ENCODE results near the gene ARID1B. TPM values are rescaled to one million over a fixed set of nuclear protein-coding genes. Genes with fewer than 3 reads are reported as not detected.

Gene ARID1B
- total RNA-seq, 1 experiment from 2014 or later: 35.6 TPM

GRCh38 chr6:156980948-156981347 lies 203.8 kb downstream of the ARID1B start:
- no peak for DNase-seq (ENCODE audit: low read depth, low spot score)
- ATAC-seq: no peak
- no peak for TF ChIP-seq CTCF (IDR thresholded peaks at IDR 0.05 in 2 of 3, conservative IDR thresholded peaks at IDR 0.05 in 1 of 3; ENCODE audit: borderline replicate concordance in 1 of 3, insufficient read depth in 1 of 3, low read depth in 2 of 3, low read length in 2 of 3)
- no peak for TF ChIP-seq EGR1 (IDR thresholded peaks at IDR 0.05; ENCODE audit: low read depth)
- no peak for TF ChIP-seq JUND (IDR thresholded peaks at IDR 0.05)
- TF ChIP-seq FOSL1 (IDR thresholded peaks at IDR 0.05; ENCODE audit: low read depth): no peak
- Histone ChIP-seq H3K9me2 (ENCODE audit: insufficient read depth) (no peaks in the 10 kb centered on the region), H3K27me3 (ENCODE audit: insufficient read depth, low read length) (no peaks in the 10 kb centered on the region), H3K9ac (ENCODE audit: low read length) (no peak overlapping the region), H3K79me2 (ENCODE audit: insufficient read depth, low read length) (peaks cover 16% of the 10 kb centered on the region; the same call in 1 of the 2 replicates), H3K4me3 (replicated peaks in 1 of 2; ENCODE audit: low read depth in 1 of 2, low read length in 2 of 2) (no peak overlapping the region), H3K4me1 (ENCODE audit: control insufficient read depth in 1 of 2, insufficient read depth in 2 of 2, low read length in 2 of 2) (peaks cover 10 to 19% of the 10 kb centered on the region in 2 experiments), H3K4me2 (ENCODE audit: low read length) (no peak overlapping the region), H3K36me3 (ENCODE audit: control insufficient read depth in 1 of 2, insufficient read depth in 2 of 2, low read length in 2 of 2) (no peaks in the 10 kb centered on the region), H3K9me3 (ENCODE audit: control insufficient read depth in 1 of 2, insufficient read depth in 1 of 2, low read depth in 1 of 2, low read length in 2 of 2) (no peaks in the 10 kb centered on the region), H2AFZ (ENCODE audit: low read depth, low read length, poor library complexity, severe bottlenecking) (no peak overlapping the region), H3K27ac (ENCODE audit: low read depth, low read length) (no peak overlapping the region), H4K20me1 (ENCODE audit: insufficient read depth) (peaks cover 6% of the 10 kb centered on the region; the same call in 1 of the 2 replicates)
- ChIA-PET RAD21 (ENCODE audit: low non-redundant PET in 1 of 2, low total read pairs in 2 of 2, uncharacterized antibody in 2 of 2, unreplicated experiment in 2 of 2) (no interaction called here), CTCF (no interaction called here), POLR2A (no interaction called here)
- intact Hi-C loops (cut with micrococcal nuclease): no loop called here
- BruUV-seq (replicated peaks): no TSS peak

GRCh38 chr6:156982168-156982567 lies 205.0 kb downstream of the ARID1B start:
- Histone ChIP-seq H3K27ac (ENCODE audit: low read depth, low read length) (no peak overlapping the region), H3K9me2 (ENCODE audit: insufficient read depth) (no peaks in the 10 kb centered on the region), H2AFZ (ENCODE audit: low read depth, low read length, poor library complexity, severe bottlenecking) (no peak overlapping the region), H3K9ac (ENCODE audit: low read length) (no peak overlapping the region), H3K4me1 (ENCODE audit: control insufficient read depth in 1 of 2, insufficient read depth in 2 of 2, low read length in 2 of 2) (peaks cover 10 to 19% of the 10 kb centered on the region in 2 experiments), H3K27me3 (ENCODE audit: insufficient read depth, low read length) (no peaks in the 10 kb centered on the region), H3K79me2 (ENCODE audit: insufficient read depth, low read length) (peaks cover 18% of the 10 kb centered on the region; the same call in 1 of the 2 replicates), H3K9me3 (ENCODE audit: control insufficient read depth in 1 of 2, insufficient read depth in 1 of 2, low read depth in 1 of 2, low read length in 2 of 2) (no peaks in the 10 kb centered on the region), H3K4me3 (replicated peaks in 1 of 2; ENCODE audit: low read depth in 1 of 2, low read length in 2 of 2) (no peak overlapping the region), H4K20me1 (ENCODE audit: insufficient read depth) (peaks cover 5% of the 10 kb centered on the region; the same call in 1 of the 2 replicates), H3K36me3 (ENCODE audit: control insufficient read depth in 1 of 2, insufficient read depth in 2 of 2, low read length in 2 of 2) (no peaks in the 10 kb centered on the region), H3K4me2 (ENCODE audit: low read length) (no peak overlapping the region)
- no TSS peak for BruUV-seq (replicated peaks)
- ChIA-PET RAD21 (ENCODE audit: low non-redundant PET in 1 of 2, low total read pairs in 2 of 2, uncharacterized antibody in 2 of 2, unreplicated experiment in 2 of 2) (no interaction called here), POLR2A (no interaction called here), CTCF (no interaction called here)
- DNase-seq (ENCODE audit: low read depth, low spot score): no peak
- intact Hi-C loops (cut with micrococcal nuclease): no loop called here
- TF ChIP-seq SP1 (IDR thresholded peaks at IDR 0.05; ENCODE audit: low read depth) (no peak), ATF3 (IDR thresholded peaks at IDR 0.05) (no peak), FOSL1 (IDR thresholded peaks at IDR 0.05; ENCODE audit: low read depth) (no peak), EZH2 (IDR thresholded peaks at IDR 0.05) (no peak), MAX (IDR thresholded peaks at IDR 0.05) (no peak), REST (IDR thresholded peaks at IDR 0.05; ENCODE audit: low read depth) (no peak), ELF1 (IDR thresholded peaks at IDR 0.05; ENCODE audit: borderline replicate concordance, low read depth) (no peak), CBX3 (IDR thresholded peaks at IDR 0.05; ENCODE audit: low read depth) (no peak), YY1 (IDR thresholded peaks at IDR 0.05; ENCODE audit: extremely low read depth, insufficient replicate concordance, low read depth, low read length) (no peak), TCF7L2 (IDR thresholded peaks at IDR 0.05; ENCODE audit: borderline replicate concordance, extremely low read depth, insufficient read depth, insufficient read length) (no peak)
- ATAC-seq: no peak
